SH-SY5Y (cell line): ENCODE data around the gene ASPG.

ENCODE experiments used
- GATA2 ChIP-seq: IDR thresholded peaks from 2 replicates; pipeline ENCODE4 v1.6.1; 2011; ENCODE audit warnings: mild to moderate bottlenecking, low read depth, low read length
- GATA3 ChIP-seq: IDR thresholded peaks from 2 replicates; pipeline ENCODE4 v1.6.1; 2011; ENCODE audit warnings: low read depth, mild to moderate bottlenecking, low read length, moderate library complexity

Gene ASPG

DNA sequence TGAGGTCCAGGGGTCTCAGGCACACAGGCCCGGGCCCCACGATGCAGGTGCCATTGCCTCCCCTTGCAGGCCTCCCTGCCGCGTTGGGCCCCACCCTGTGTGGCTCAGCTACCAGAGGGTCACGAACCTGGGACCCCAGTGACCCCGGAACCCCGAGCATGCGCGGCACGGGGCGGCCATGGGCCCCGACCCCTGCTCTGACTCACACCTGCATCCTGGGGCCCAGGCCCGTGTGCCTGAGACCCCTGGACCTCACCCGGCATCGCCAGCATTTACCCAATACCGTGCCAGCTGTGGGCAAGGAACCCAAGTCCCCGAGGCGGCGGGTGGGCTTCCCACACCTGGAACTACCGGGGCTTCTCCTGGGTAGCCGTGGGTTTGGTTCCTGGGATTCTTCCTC is 78.0 kb downstream of the ASPG start:
- no peak for TF ChIP-seq GATA3
- TF ChIP-seq GATA2, result no peak

DNA sequence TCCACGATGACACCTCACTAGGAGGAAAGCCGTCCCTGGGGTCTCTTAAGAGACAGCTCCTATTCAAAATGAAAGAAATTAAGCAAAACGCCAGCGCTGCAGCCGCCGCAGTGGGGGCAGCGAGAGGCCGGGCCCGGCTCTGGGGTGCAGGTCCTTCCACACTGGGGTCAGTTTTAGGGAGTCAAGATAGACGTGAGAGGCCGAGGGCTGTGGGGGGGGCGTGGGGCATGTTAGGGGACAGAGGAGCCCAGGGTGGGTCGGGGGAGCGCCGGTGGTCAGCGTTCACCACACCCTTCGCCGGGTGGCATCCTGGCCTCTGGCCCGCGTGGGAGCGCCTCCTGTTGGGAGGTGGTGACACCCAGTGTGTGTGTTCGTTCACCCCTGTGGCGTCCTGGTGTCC is 78.5 kb downstream of the ASPG start:
- TF ChIP-seq GATA2 (no peak), GATA3 (no peak)

DNA sequence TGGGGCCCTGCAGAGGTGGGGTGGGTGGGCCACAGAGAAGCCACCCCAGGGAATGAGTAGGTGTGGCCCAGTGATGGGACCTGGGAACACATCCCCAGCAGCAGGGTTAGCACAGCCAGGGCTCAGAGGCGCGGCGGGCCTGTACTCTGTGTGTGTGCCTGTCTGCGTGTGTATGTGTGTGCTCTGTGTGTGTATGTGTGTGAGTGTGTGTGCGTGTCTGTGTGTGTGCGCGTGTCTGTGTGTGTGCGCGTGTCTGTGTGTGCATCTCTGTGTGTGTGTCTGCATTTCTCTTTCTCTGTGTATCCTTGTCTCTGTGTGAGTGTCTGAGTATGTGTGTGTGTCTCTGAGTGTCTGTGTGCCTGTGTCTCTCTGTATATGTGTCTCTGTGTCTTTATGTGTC is 79.0 kb downstream of the ASPG start:
- TF ChIP-seq GATA3 (no peak), GATA2 (no peak)
